ENCODE results near the gene NUDC. TPM values are rescaled to one million over a fixed set of nuclear protein-coding genes. Genes with fewer than 3 reads are reported as not detected.
"Not testable (repeated sequence)": the region's sequence is repeated elsewhere in the genome, so short reads cannot be mapped to it uniquely, and the experiment has no call there.

Gene NUDC
- total RNA-seq, 2 donors from 2014 or later, result 41.8 to 43.0 TPM

- no peak overlapping the region for H3K27ac Mint-ChIP-seq
Measured at GRCh38 chr1:26965628-26966027, 44.1 kb downstream of the NUDC start.

GRCh38 chr1:26970810-26971209 is 49.3 kb downstream of the NUDC start:
- no peaks in the 10 kb centered on the region for H3K9me3 ChIP-seq (ENCODE audit: control insufficient read depth, low read length, poor library complexity, severe bottlenecking)
- peaks cover 8% of the 10 kb centered on the region for H3K4me1 Mint-ChIP-seq
- no peak overlapping the region for H3K4me3 Mint-ChIP-seq
- H3K27ac Mint-ChIP-seq, result no peak overlapping the region
- H3K27me3 Mint-ChIP-seq, result peaks cover 31% of the 10 kb centered on the region
- DNase-seq, result no peak
- H3K36me3 Mint-ChIP-seq (ENCODE audit: low read depth), result no peaks in the 10 kb centered on the region
- ATAC-seq, result no peak

More at GRCh38 chr1:26965628-26966027, 44.1 kb downstream of the NUDC start:
- DNase-seq, result no peak
- Mint-ChIP-seq H3K27me3 (peaks cover 53% of the 10 kb centered on the region), H3K4me3 (no peak overlapping the region), H3K4me1 (peaks cover 7% of the 10 kb centered on the region), H3K36me3 (ENCODE audit: low read depth) (peaks cover 2% of the 10 kb centered on the region)
- H3K9me3 ChIP-seq (ENCODE audit: control insufficient read depth, low read length, poor library complexity, severe bottlenecking), result no peaks in the 10 kb centered on the region
- no peak for ATAC-seq

- DNase-seq, result no peak
- H3K4me1 Mint-ChIP-seq, result peaks cover 7% of the 10 kb centered on the region
- H3K4me3 Mint-ChIP-seq, result no peak overlapping the region
- peaks cover 23% of the 10 kb centered on the region for H3K27me3 Mint-ChIP-seq
- ATAC-seq, result no peak
- H3K27ac Mint-ChIP-seq, result no peak overlapping the region
- H3K9me3 ChIP-seq (ENCODE audit: control insufficient read depth, low read length, poor library complexity, severe bottlenecking), result no peaks in the 10 kb centered on the region
- H3K36me3 Mint-ChIP-seq (ENCODE audit: low read depth), result no peaks in the 10 kb centered on the region
Measured at GRCh38 chr1:26971590-26971989, 50.0 kb downstream of the NUDC start.

- DNase-seq (no peak), ATAC-seq (no peak)
- no peaks in the 10 kb centered on the region for H3K36me3 Mint-ChIP-seq (ENCODE audit: low read depth)
- H3K4me3 Mint-ChIP-seq, result no peak overlapping the region
- peaks cover 6% of the 10 kb centered on the region for H3K4me1 Mint-ChIP-seq
- H3K9me3 ChIP-seq (ENCODE audit: control insufficient read depth, low read length, poor library complexity, severe bottlenecking), result no peaks in the 10 kb centered on the region
- no peak overlapping the region for H3K27ac Mint-ChIP-seq
- peaks cover 20% of the 10 kb centered on the region for H3K27me3 Mint-ChIP-seq
Measured at GRCh38 chr1:26972390-26972789, 50.8 kb downstream of the NUDC start.

GRCh38 chr1:26972821-26973220 is 51.3 kb downstream of the NUDC start:
- no peak for DNase-seq
- Mint-ChIP-seq H3K4me1 (peaks cover 6% of the 10 kb centered on the region), H3K27ac (no peak overlapping the region), H3K4me3 (no peak overlapping the region), H3K27me3 (peaks cover 20% of the 10 kb centered on the region), H3K36me3 (ENCODE audit: low read depth) (no peaks in the 10 kb centered on the region)
- no peaks in the 10 kb centered on the region for H3K9me3 ChIP-seq (ENCODE audit: control insufficient read depth, low read length, poor library complexity, severe bottlenecking)
- ATAC-seq, result no peak

- Mint-ChIP-seq H3K36me3 (ENCODE audit: low read depth) (peaks cover 4% of the 10 kb centered on the region), H3K27me3 (peaks cover 9% of the 10 kb centered on the region), H3K4me1 (peaks cover 12% of the 10 kb centered on the region), H3K27ac (no peak overlapping the region), H3K4me3 (no peak overlapping the region)
- H3K9me3 ChIP-seq (ENCODE audit: control insufficient read depth, low read length, poor library complexity, severe bottlenecking), result no peaks in the 10 kb centered on the region
- no peak for DNase-seq
- no peak for ATAC-seq
Measured at GRCh38 chr1:26976621-26977510, 55.3 kb downstream of the NUDC start.

GRCh38 chr1:26978901-26979300 is 57.4 kb downstream of the NUDC start:
- no peaks in the 10 kb centered on the region for H3K9me3 ChIP-seq (ENCODE audit: control insufficient read depth, low read length, poor library complexity, severe bottlenecking)
- peaks cover 6% of the 10 kb centered on the region for H3K4me1 Mint-ChIP-seq
- no peak overlapping the region for H3K27ac Mint-ChIP-seq
- H3K4me3 Mint-ChIP-seq, result no peak overlapping the region
- DNase-seq (no peak), ATAC-seq (no peak)
- H3K36me3 Mint-ChIP-seq (ENCODE audit: low read depth), result peaks cover 4% of the 10 kb centered on the region
- peaks cover 9% of the 10 kb centered on the region for H3K27me3 Mint-ChIP-seq

GRCh38 chr1:26981146-26981846 is 59.8 kb downstream of the NUDC start:
- ATAC-seq, result no peak
- peaks cover 4% of the 10 kb centered on the region for H3K36me3 Mint-ChIP-seq (ENCODE audit: low read depth)
- no peak for DNase-seq
- H3K9me3 ChIP-seq (ENCODE audit: control insufficient read depth, low read length, poor library complexity, severe bottlenecking), result no peaks in the 10 kb centered on the region
- H3K4me3 Mint-ChIP-seq, result no peak overlapping the region
- no peak overlapping the region for H3K27ac Mint-ChIP-seq
- peaks cover 6% of the 10 kb centered on the region for H3K4me1 Mint-ChIP-seq
- H3K27me3 Mint-ChIP-seq, result peaks cover 9% of the 10 kb centered on the region

GRCh38 chr1:26983863-26984262 is 62.3 kb downstream of the NUDC start:
- no peaks in the 10 kb centered on the region for H3K9me3 ChIP-seq (ENCODE audit: control insufficient read depth, low read length, poor library complexity, severe bottlenecking)
- H3K27me3 Mint-ChIP-seq, result peaks cover 19% of the 10 kb centered on the region
- no peak for ATAC-seq
- no peak for DNase-seq
- peaks cover 4% of the 10 kb centered on the region for H3K36me3 Mint-ChIP-seq (ENCODE audit: low read depth)
- no peak overlapping the region for H3K4me3 Mint-ChIP-seq
- peaks cover 6% of the 10 kb centered on the region for H3K4me1 Mint-ChIP-seq
- H3K27ac Mint-ChIP-seq, result no peak overlapping the region

GRCh38 chr1:26984291-26984690 is 62.7 kb downstream of the NUDC start:
- H3K27me3 Mint-ChIP-seq, result peaks cover 20% of the 10 kb centered on the region
- H3K9me3 ChIP-seq (ENCODE audit: control insufficient read depth, low read length, poor library complexity, severe bottlenecking), result no peaks in the 10 kb centered on the region
- DNase-seq (no peak), ATAC-seq (no peak)
- H3K4me3 Mint-ChIP-seq, result no peak overlapping the region
- peaks cover 3% of the 10 kb centered on the region for H3K36me3 Mint-ChIP-seq (ENCODE audit: low read depth)
- no peak overlapping the region for H3K27ac Mint-ChIP-seq
- peaks cover 6% of the 10 kb centered on the region for H3K4me1 Mint-ChIP-seq

- no peak for ATAC-seq
- no peaks in the 10 kb centered on the region for H3K36me3 Mint-ChIP-seq (ENCODE audit: low read depth)
- no peaks in the 10 kb centered on the region for H3K9me3 ChIP-seq (ENCODE audit: control insufficient read depth, low read length, poor library complexity, severe bottlenecking)
Measured at GRCh38 chr1:26986658-26987057, 65.1 kb downstream of the NUDC start.

GRCh38 chr1:26989403-26990109 is 68.0 kb downstream of the NUDC start:
- DNase-seq, result not testable (repeated sequence)

More at GRCh38 chr1:26986658-26987057, 65.1 kb downstream of the NUDC start:
- Mint-ChIP-seq H3K27ac (no peak overlapping the region), H3K4me3 (no peak overlapping the region), H3K4me1 (peaks cover 2% of the 10 kb centered on the region), H3K27me3 (peaks cover 28% of the 10 kb centered on the region)
- DNase-seq, result no peak

More at GRCh38 chr1:26989403-26990109, 68.0 kb downstream of the NUDC start:
- H3K9me3 ChIP-seq (ENCODE audit: control insufficient read depth, low read length, poor library complexity, severe bottlenecking); ATAC-seq; H3K36me3 Mint-ChIP-seq (ENCODE audit: low read depth); H3K4me1 Mint-ChIP-seq; H3K27ac Mint-ChIP-seq; H3K4me3 Mint-ChIP-seq: not testable (repeated sequence)
- H3K27me3 Mint-ChIP-seq, result peaks cover 36% of the 10 kb centered on the region

All from T-helper 17 cell (primary cell).